K562 (cell line): ENCODE results near the gene ESX1. TPM values are rescaled to one million over a fixed set of nuclear protein-coding genes. Genes with fewer than 3 reads are reported as not detected.

Experiments used
- ATAC-seq: fragments of 200-7000 bp; cut with Tn5 transposase; 3 replicates; pipeline ENCODE4 v1.9.1; 2020; ENCODE audit warnings: moderate library complexity
- BruUV-seq: library from RNA; stranded (reverse); fragments of 400-500 nt; replicated peaks from 2 replicates; lab custom pipeline; 2021; lab: Mats Ljungman, UMichigan
- CTCF ChIA-PET: fragments of 300-600 bp; formaldehyde crosslinking; extraction: SDS; loops from one replicate; lab custom pipeline; 2021; ENCODE audit warnings: low intra/inter-chr PET ratio; lab: Yijun Ruan, JAX
- POLR2A ChIA-PET: fragments of 300-600, 350-650 bp; sonication (Branson Sonifier 250); formaldehyde crosslinking; extraction: SDS; loops from one replicate; lab custom pipeline; 2021; ENCODE audit warnings: antibody characterized with exemption, inconsistent platforms; lab: Yijun Ruan, JAX
- DNase-seq, 4 experiments: peaks; one replicate each; pipeline versions ENCODE4 v3.0.0 to v3.0.0-alpha.2; 2011 to 2018; ENCODE audit warnings: low spot score in 3 of 4, mixed read lengths in 3 of 4; ENCODE audit errors: extremely low read depth in 1 of 4
- FAIRE-seq: peaks from 2 replicates; lab custom pipeline; 2011; peaks lifted over from hg19 to GRCh38; lab: Jason Lieb, UNC
- H2AFZ ChIP-seq: 2 replicates; pipeline ENCODE4 v1.6.0; 2011; ENCODE audit warnings: low read depth, low read length, control low read depth, inconsistent platforms
- H3K27ac ChIP-seq: fragments of 200-600 bp; 3 replicates; pipeline ENCODE4 v1.8.0; 2011; ENCODE audit warnings: low read depth, mild to moderate bottlenecking, control low read depth, inconsistent platforms, low read length, moderate library complexity, mixed read lengths; ENCODE audit errors: extremely low read depth
- H3K27me3 ChIP-seq, 2 experiments: fragments of 300-600 bp in 1 of 2; 2 replicates in 1 of 2; 3 replicates in 1 of 2; pipeline versions ENCODE4 v1.6.0 to v1.8.0; 2011; ENCODE audit warnings: inconsistent platforms in 2 of 2, low read length in 2 of 2, mild to moderate bottlenecking in 1 of 2, mixed read lengths in 1 of 2, moderate library complexity in 1 of 2; ENCODE audit not compliant: control insufficient read depth in 2 of 2, insufficient read depth in 2 of 2
- H3K36me3 ChIP-seq: fragments of 300-600 bp; 3 replicates; pipeline ENCODE4 v1.8.0; 2011; ENCODE audit warnings: mild to moderate bottlenecking, low read length, inconsistent platforms; ENCODE audit not compliant: control insufficient read depth, insufficient read depth
- H3K4me1 ChIP-seq, 2 experiments: fragments of 200-600 bp in 1 of 2; replicated peaks in 1 of 2; 2 replicates in 1 of 2; 3 replicates in 1 of 2; pipeline versions ENCODE4 v1.5.1 to v1.8.0; 2011; ENCODE audit warnings: inconsistent platforms in 2 of 2, low read length in 2 of 2, mild to moderate bottlenecking in 1 of 2, mixed read lengths in 1 of 2, moderate library complexity in 1 of 2; ENCODE audit not compliant: control insufficient read depth in 2 of 2, insufficient read depth in 2 of 2
- H3K4me2 ChIP-seq: 2 replicates; pipeline ENCODE4 v1.6.1; 2011; ENCODE audit warnings: low read length, control low read depth, inconsistent platforms, mixed read lengths; ENCODE audit not compliant: insufficient read depth
- H3K4me3 ChIP-seq: fragments of 200-600 bp; sonication (generic), shearing (Covaris generic); 2 replicates; pipeline ENCODE4 v1.5.1; 2016; ENCODE audit warnings: control low read depth, inconsistent platforms
- H3K79me2 ChIP-seq: fragments of 200-600 bp; 3 replicates; pipeline ENCODE4 v1.8.0; 2011; ENCODE audit warnings: low read length, inconsistent platforms; ENCODE audit not compliant: control insufficient read depth, insufficient read depth
- H3K9ac ChIP-seq, 2 experiments: 2 replicates each; pipeline versions ENCODE4 v1.6.0 to v1.6.1; 2011; ENCODE audit warnings: low read depth in 2 of 2, low read length in 2 of 2, control low read depth in 1 of 2, inconsistent platforms in 1 of 2, mild to moderate bottlenecking in 1 of 2, mixed read lengths in 1 of 2; ENCODE audit not compliant: insufficient read depth in 1 of 2
- H3K9me1 ChIP-seq: one replicate; pipeline ENCODE4 v1.6.0; 2011; ENCODE audit warnings: inconsistent platforms, mild to moderate bottlenecking, low read length, moderate library complexity; ENCODE audit not compliant: control insufficient read depth, insufficient read depth
- H3K9me3 ChIP-seq: replicated peaks from 2 replicates; pipeline ENCODE4 v1.5.1; 2011; ENCODE audit warnings: low read depth, low read length, inconsistent platforms; ENCODE audit not compliant: control insufficient read depth, insufficient read depth
- H4K20me1 ChIP-seq: replicated peaks from 2 replicates; pipeline ENCODE4 v1.6.1; 2011; ENCODE audit warnings: low read length, inconsistent platforms, mixed read lengths; ENCODE audit not compliant: control insufficient read depth, insufficient read depth
- BCOR ChIP-seq: fragments of 450-650 bp; IDR thresholded peaks from 2 replicates; pipeline ENCODE4 v1.6.1; 2016
- NR2C2 ChIP-seq, 2 experiments: fragments of 200-800 bp in 1 of 2; sonication (Bioruptor generic) in 1 of 2; sonication (generic) in 1 of 2; formaldehyde crosslinking in 1 of 2; IDR thresholded peaks; 2 replicates each; pipeline versions ENCODE4 v1.6.1 to v1.8.0; 2016 to 2022; ENCODE audit warnings: mild to moderate bottlenecking in 1 of 2, missing compliant biosample characterization in 1 of 2, missing genetic modification characterization in 1 of 2, missing genetic modification reagents in 1 of 2
- POLR2B ChIP-seq: fragments of 450-650 bp; IDR thresholded peaks from 2 replicates; pipeline ENCODE4 v1.6.1; 2018; ENCODE audit warnings: low read depth; ENCODE audit not compliant: partially characterized antibody
- SIN3B ChIP-seq: fragments of 450-650 bp; IDR thresholded peaks from 2 replicates; pipeline ENCODE4 v1.6.1; 2017; ENCODE audit warnings: low read depth, mild to moderate bottlenecking, moderate library complexity
- ZBTB33 ChIP-seq: sonication (generic); formaldehyde crosslinking; IDR thresholded peaks from 2 replicates; pipeline ENCODE4 v1.8.1; 2023; ENCODE audit warnings: mild to moderate bottlenecking, missing genetic modification reagents
- ZHX1 ChIP-seq: fragments of 150-350 bp; conservative IDR thresholded peaks from 2 replicates; pipeline ENCODE4 v1.6.1; 2014; ENCODE audit warnings: low read length
- ZNF408 ChIP-seq: fragments of 250-450 bp; sonication (Bioruptor Pico); IDR thresholded peaks from 2 replicates; pipeline ENCODE4 v1.4.0; 2020; ENCODE audit warnings: low read depth, mild to moderate bottlenecking, moderate library complexity
- ZNF639 ChIP-seq, 2 experiments: fragments of 200-800 bp in 1 of 2; sonication (Bioruptor generic) in 1 of 2; sonication (generic) in 1 of 2; formaldehyde crosslinking in 1 of 2; IDR thresholded peaks in 1 of 2; conservative IDR thresholded peaks in 1 of 2; 2 replicates each; pipeline versions ENCODE4 v1.5.0 to v1.6.1; 2016 to 2020; ENCODE audit warnings: missing compliant biosample characterization in 1 of 2, missing genetic modification characterization in 1 of 2, missing genetic modification reagents in 1 of 2
- WGBS: fragments of 100-300 bp; shearing (Covaris generic); methylation state at CpG from one replicate; pipeline ENCODE4 v1.1.6; 2016; ENCODE audit warnings: low coverage, mixed read lengths; ENCODE audit not compliant: insufficient coverage; ENCODE audit errors: missing lambda C conversion rate; 5-methylcytosine and 5-hydroxymethylcytosine counted together
- in situ Hi-C: fragments of 300-500 bp; cut with MboI; formaldehyde crosslinking; loops from 4 replicates; pipeline ENCODE4 v1.15.0; 2018; ENCODE audit warnings: inconsistent platforms, mixed read lengths
- intact Hi-C: fragments of 100-400 bp; cut with micrococcal nuclease; formaldehyde crosslinking; loops from 2 replicates; pipeline ENCODE4 v1.14.2; 2022
- polyA plus RNA-seq, 8 experiments: library from polyadenylated mRNA; depleted of rRNA in 4 of 8; stranded (reverse) in 5 of 8; unstranded in 3 of 8; fragments of >200 nt; fragmentation: Nextera tagmentation in 2 of 8; fragmentation: Illumina TruSeq in 1 of 8; extraction: Ambion mirVana in 2 of 8; extraction: Trizol in 1 of 8; gene quantifications; 2 replicates each; pipeline versions ENCODE4 v1.2.1 to v1.2.3, GENCODE V29; 2011 to 2014; ENCODE audit warnings: inconsistent platforms in 1 of 8, missing spikeins in 1 of 8
- total RNA-seq, 7 experiments: library from RNA; depleted of rRNA in 6 of 7; stranded (reverse); fragments of >200 nt in 6 of 7; fragmentation: Illumina TruSeq in 2 of 7; extraction: Trizol in 2 of 7; gene quantifications; 2 replicates each; pipeline versions ENCODE4 v1.2.1 to v1.2.3, GENCODE V29; 2011 to 2021; ENCODE audit warnings: low replicate concordance in 1 of 7

Gene ESX1
- total and polyA plus RNA-seq, 9 of the 15 experiments (the other 6 are each of a cell fraction or from before 2014, with no cell fraction given), result not detected

- Histone ChIP-seq H3K27me3 (no peaks in the 10 kb centered on the region; a peak in 1 of 5 replicates), H3K27ac (no peak overlapping the region), H4K20me1 (no peaks in the 10 kb centered on the region), H3K36me3 (no peaks in the 10 kb centered on the region), H3K4me2 (no peak overlapping the region), H3K4me1 (no peaks in the 10 kb centered on the region), H3K9me3 (no peaks in the 10 kb centered on the region), H3K4me3 (no peak overlapping the region), H3K79me2 (no peaks in the 10 kb centered on the region), H3K9me1 (no peaks in the 10 kb centered on the region), H2AFZ (no peak overlapping the region), H3K9ac (no peak overlapping the region)
- ChIA-PET POLR2A (no interaction called here), CTCF (no interaction called here)
- DNase-seq (no peak), FAIRE-seq (no peak), ATAC-seq (no peak)
- in situ Hi-C loops (no loop called here), intact Hi-C loops (no loop called here)
- BruUV-seq, result no TSS peak
- WGBS, result 0% methylated on average over 4 of the region's 4 CpGs
- TF ChIP-seq ZHX1 (no peak), ZNF408 (CRISPR knock-in tag) (no peak), NR2C2 (CRISPR knock-in tag; IDR thresholded peaks at IDR 0.05) (no peak), NR2C2 (tag; IDR thresholded peaks at IDR 0.05) (no peak), POLR2B (no peak), ZNF639 (CRISPR knock-in tag; conservative IDR thresholded peaks at IDR 0.05 in 1 of 2, IDR thresholded peaks at IDR 0.05 in 1 of 2) (no peak), ZBTB33 (no peak), SIN3B (no peak), BCOR (no peak)
Observed at GRCh38 chrX:104285201-104285600, 30.5 kb upstream of the ESX1 start.
